Measurements from ENCODE around the gene SAMD15.

GRCh38 chr14:77424862-77425261 is 47.7 kb downstream of the SAMD15 start:
- TF ChIP-seq CTCF (conservative IDR thresholded peaks at IDR 0.05 in 1 of 2, IDR thresholded peaks at IDR 0.05 in 1 of 2; ENCODE audit: low read depth in 1 of 2, low read length in 2 of 2): no peak
- TF ChIP-seq EZH2 (IDR thresholded peaks at IDR 0.05; ENCODE audit: low read length, missing control alignments): no peak

Measured in fibroblast of lung (primary cell).